Germinal center (tissue), 1 donor: ENCODE data around the gene TENM3.
"Not testable (repeated sequence)": the region's sequence is repeated elsewhere in the genome, so short reads cannot be mapped to it uniquely, and the experiment has no call there.

Source experiments
- DNase-seq: peaks from one replicate; pipeline ENCODE4 v3.0.0; 2012; ENCODE audit warnings: mixed read lengths, low spot score

TENM3 gene

GRCh38 chr4:182228991-182229577 is 14.1 kb upstream of the TENM3 start:
- DNase-seq: no peak

- DNase-seq: no peak
Measured at GRCh38 chr4:182230256-182230655, 12.9 kb upstream of the TENM3 start.

GRCh38 chr4:182231080-182231479 is 12.1 kb upstream of the TENM3 start:
- no peak for DNase-seq

GRCh38 chr4:182231496-182231895 is 11.7 kb upstream of the TENM3 start:
- no peak for DNase-seq

- no peak for DNase-seq
Measured at GRCh38 chr4:182233310-182234090, 9.7 kb upstream of the TENM3 start.

GRCh38 chr4:182235021-182235795 is 8.0 kb upstream of the TENM3 start:
- DNase-seq: no peak

- no peak for DNase-seq
Measured at GRCh38 chr4:182236186-182236585, 7.0 kb upstream of the TENM3 start.

GRCh38 chr4:182237010-182237409 is 6.2 kb upstream of the TENM3 start:
- DNase-seq: not testable (repeated sequence)

GRCh38 chr4:182238355-182238931 is 4.8 kb upstream of the TENM3 start:
- DNase-seq: no peak

GRCh38 chr4:182240161-182241130 is 2.8 kb upstream of the TENM3 start:
- DNase-seq: no peak

- DNase-seq: not testable (repeated sequence)
Measured at GRCh38 chr4:182242260-182242659, 942 bp upstream of the TENM3 start.

GRCh38 chr4:182242787-182243186 is 415 bp upstream of the TENM3 start:
- no peak for DNase-seq

GRCh38 chr4:182245041-182245440 is 1.8 kb downstream of the TENM3 start:
- DNase-seq: no peak

GRCh38 chr4:182245541-182246215 is 2.5 kb downstream of the TENM3 start:
- DNase-seq: no peak

- no peak for DNase-seq
Measured at GRCh38 chr4:182246401-182247205, 3.4 kb downstream of the TENM3 start.

- DNase-seq: no peak
Measured at GRCh38 chr4:182248295-182248694, 5.1 kb downstream of the TENM3 start.

- no peak for DNase-seq
Measured at GRCh38 chr4:182250446-182250845, 7.2 kb downstream of the TENM3 start.

- DNase-seq: no peak
Measured at GRCh38 chr4:182251116-182251515, 7.9 kb downstream of the TENM3 start.

GRCh38 chr4:182252220-182252619 is 9.0 kb downstream of the TENM3 start:
- DNase-seq: no peak
